Smooth muscle cell (in vitro differentiated cells): ENCODE measurements around the gene ZMYND15. TPM values are rescaled to one million over a fixed set of nuclear protein-coding genes. Genes with fewer than 3 reads are reported as not detected.

Experiments used
- polyA plus RNA-seq: library from polyadenylated mRNA; unstranded; fragments of >200 nt; fragmentation: Nextera tagmentation; extraction: Ambion mirVana; gene quantifications from 2 replicates; pipeline ENCODE4 v1.2.1, GENCODE V29; 2016
- total RNA-seq: library from RNA; depleted of rRNA; stranded (reverse); fragments of >200 nt; gene quantifications from 2 replicates; pipeline ENCODE4 v1.2.3, GENCODE V29; 2014

Gene ZMYND15
- total and polyA plus RNA-seq, 2 experiments from 2014 or later, result not detected

Other genes starting within 250 kb of the ZMYND15 start
- 15.9 and 16.5 TPM in 2 replicates for gene SPNS2, start 241.0 kb upstream of the ZMYND15 start, total RNA-seq
- 5.1 and 44.1 TPM in 2 replicates for gene SPNS2, start 241.0 kb upstream of the ZMYND15 start, polyA plus RNA-seq
- 14.3 and 18.1 TPM in 2 replicates for gene MYBBP1A, start 184.4 kb upstream of the ZMYND15 start, total RNA-seq
- 28.1 and 33.5 TPM in 2 replicates for gene MYBBP1A, start 184.4 kb upstream of the ZMYND15 start, polyA plus RNA-seq
- 0.27 and 0.76 TPM in 2 replicates for gene GGT6, start 179.3 kb upstream of the ZMYND15 start, total RNA-seq
- gene GGT6, start 179.3 kb upstream of the ZMYND15 start, polyA plus RNA-seq, result not detected in 2 replicates
- 5.0 and 5.1 TPM in 2 replicates for gene SMTNL2, start 155.3 kb upstream of the ZMYND15 start, total RNA-seq
- gene SMTNL2, start 155.3 kb upstream of the ZMYND15 start, polyA plus RNA-seq, result 8.3 and 14.8 TPM in 2 replicates
- not detected in 2 replicates for gene ALOX15, start 98.2 kb upstream of the ZMYND15 start, total RNA-seq
- 0.32 TPM in 1 of 2 replicates, not detected in the other for gene ALOX15, start 98.2 kb upstream of the ZMYND15 start, polyA plus RNA-seq
- 11.6 and 32.0 TPM in 2 replicates for gene PELP1, start 35.7 kb upstream of the ZMYND15 start, total RNA-seq
- 31.1 and 33.6 TPM in 2 replicates for gene PELP1, start 35.7 kb upstream of the ZMYND15 start, polyA plus RNA-seq
- 1.1 and 4.0 TPM in 2 replicates for gene ARRB2, start 29.2 kb upstream of the ZMYND15 start, total RNA-seq
- 6.6 and 7.6 TPM in 2 replicates for gene ARRB2, start 29.2 kb upstream of the ZMYND15 start, polyA plus RNA-seq
- 10.9 and 25.0 TPM in 2 replicates for gene MED11, start 8.4 kb upstream of the ZMYND15 start, total RNA-seq
- 20.4 and 34.1 TPM in 2 replicates for gene MED11, start 8.4 kb upstream of the ZMYND15 start, polyA plus RNA-seq
- 2.4 and 3.2 TPM in 2 replicates for gene CXCL16, start 95 bp downstream of the ZMYND15 start, total RNA-seq
- gene CXCL16, start 95 bp downstream of the ZMYND15 start, polyA plus RNA-seq, result 2.3 and 9.2 TPM in 2 replicates
- not detected in 2 replicates for gene TM4SF5, start 32.1 kb downstream of the ZMYND15 start, total RNA-seq
- not detected in 2 replicates for gene TM4SF5, start 32.1 kb downstream of the ZMYND15 start, polyA plus RNA-seq
- gene VMO1, start 46.5 kb downstream of the ZMYND15 start, total RNA-seq, result not detected in 2 replicates
- gene VMO1, start 46.5 kb downstream of the ZMYND15 start, polyA plus RNA-seq, result 0.44 and 0.94 TPM in 2 replicates
- not detected in 2 replicates for gene GLTPD2, start 49.1 kb downstream of the ZMYND15 start, total RNA-seq
- gene GLTPD2, start 49.1 kb downstream of the ZMYND15 start, polyA plus RNA-seq, result 0.82 and 0.89 TPM in 2 replicates
- gene PSMB6, start 56.3 kb downstream of the ZMYND15 start, total RNA-seq, result 139 and 162 TPM in 2 replicates
- 434 and 438 TPM in 2 replicates for gene PSMB6, start 56.3 kb downstream of the ZMYND15 start, polyA plus RNA-seq
- 19.9 and 20.3 TPM in 2 replicates for gene PLD2, start 67.3 kb downstream of the ZMYND15 start, total RNA-seq
- gene PLD2, start 67.3 kb downstream of the ZMYND15 start, polyA plus RNA-seq, result 9.9 and 26.4 TPM in 2 replicates
- 25.3 and 26.6 TPM in 2 replicates for gene MINK1, start 93.5 kb downstream of the ZMYND15 start, total RNA-seq
- gene MINK1, start 93.5 kb downstream of the ZMYND15 start, polyA plus RNA-seq, result 26.8 and 40.3 TPM in 2 replicates
- 5.0 and 9.9 TPM in 2 replicates for gene C17orf107, start 159.7 kb downstream of the ZMYND15 start, total RNA-seq
- 10.7 and 14.1 TPM in 2 replicates for gene C17orf107, start 159.7 kb downstream of the ZMYND15 start, polyA plus RNA-seq
- gene CHRNE, start 163.3 kb downstream of the ZMYND15 start, total RNA-seq, result 1.7 and 4.3 TPM in 2 replicates
- gene CHRNE, start 163.3 kb downstream of the ZMYND15 start, polyA plus RNA-seq, result 0.83 and 2.7 TPM in 2 replicates
- not detected in 2 replicates for gene GP1BA, start 192.4 kb downstream of the ZMYND15 start, total RNA-seq
- gene GP1BA, start 192.4 kb downstream of the ZMYND15 start, polyA plus RNA-seq, result 0.07 and 0.41 TPM in 2 replicates
- 29.9 and 39.3 TPM in 2 replicates for gene SLC25A11, start 200.2 kb downstream of the ZMYND15 start, total RNA-seq
- 64.9 and 67.5 TPM in 2 replicates for gene SLC25A11, start 200.2 kb downstream of the ZMYND15 start, polyA plus RNA-seq
- gene RNF167, start 200.4 kb downstream of the ZMYND15 start, total RNA-seq, result 23.7 and 39.6 TPM in 2 replicates
- 59.4 and 61.6 TPM in 2 replicates for gene RNF167, start 200.4 kb downstream of the ZMYND15 start, polyA plus RNA-seq
- 681 and 838 TPM in 2 replicates for gene PFN1, start 208.7 kb downstream of the ZMYND15 start, total RNA-seq
- 1,482 and 1,485 TPM in 2 replicates for gene PFN1, start 208.7 kb downstream of the ZMYND15 start, polyA plus RNA-seq
- gene ENO3, start 211.3 kb downstream of the ZMYND15 start, total RNA-seq, result 2.4 and 5.9 TPM in 2 replicates
- 13.1 and 14.5 TPM in 2 replicates for gene ENO3, start 211.3 kb downstream of the ZMYND15 start, polyA plus RNA-seq
- gene SPAG7, start 228.0 kb downstream of the ZMYND15 start, total RNA-seq, result 59.8 and 70.7 TPM in 2 replicates
- gene SPAG7, start 228.0 kb downstream of the ZMYND15 start, polyA plus RNA-seq, result 187 and 192 TPM in 2 replicates
- gene CAMTA2, start 247.8 kb downstream of the ZMYND15 start, total RNA-seq, result 5.1 and 11.8 TPM in 2 replicates
- 26.2 and 33.0 TPM in 2 replicates for gene CAMTA2, start 247.8 kb downstream of the ZMYND15 start, polyA plus RNA-seq